WI38 (cell line): ENCODE measurements around the gene ARAP3.

Experiments
- H3K4me3 ChIP-seq: 2 replicates; pipeline ENCODE4 v1.5.1; 2011; ENCODE audit warnings: low read depth, mild to moderate bottlenecking, control low read depth, low read length
- CTCF ChIP-seq: IDR thresholded peaks from 2 replicates; pipeline ENCODE4 v1.5.1; 2012; ENCODE audit warnings: low read depth, mild to moderate bottlenecking, control low read depth, low read length

Gene ARAP3

GRCh38 chr5:141618804-141619554, 63.1 kb downstream of the ARAP3 start, which contains the start of gene DIAPH1:
Gene DIAPH1, minus strand, starts transcription at chr5:141619000. Its CDS starts 86 bp downstream, at chr5:141618914.
- H3K4me3 ChIP-seq: peak within 1 kb of the TSS; percentile 72
- peak; percentile 96 for TF ChIP-seq CTCF

- no peak for TF ChIP-seq CTCF
- H3K4me3 ChIP-seq: peak overlapping the region; percentile 72
These were observed 63.8 kb downstream of the ARAP3 start for GRCh38 chr5:141618030-141618803.

GRCh38 chr5:141617682-141618029, 64.4 kb downstream of the ARAP3 start:
- peak overlapping the region; percentile 72 for H3K4me3 ChIP-seq
- TF ChIP-seq CTCF: no peak

GRCh38 chr5:141617128-141617527, 64.9 kb downstream of the ARAP3 start:
- no peak overlapping the region; the same call in 1 of the 2 replicates for H3K4me3 ChIP-seq
- no peak for TF ChIP-seq CTCF

- no peak for TF ChIP-seq CTCF
- H3K4me3 ChIP-seq: no peak overlapping the region
These were observed 65.9 kb downstream of the ARAP3 start for GRCh38 chr5:141615991-141616720.

DNA sequence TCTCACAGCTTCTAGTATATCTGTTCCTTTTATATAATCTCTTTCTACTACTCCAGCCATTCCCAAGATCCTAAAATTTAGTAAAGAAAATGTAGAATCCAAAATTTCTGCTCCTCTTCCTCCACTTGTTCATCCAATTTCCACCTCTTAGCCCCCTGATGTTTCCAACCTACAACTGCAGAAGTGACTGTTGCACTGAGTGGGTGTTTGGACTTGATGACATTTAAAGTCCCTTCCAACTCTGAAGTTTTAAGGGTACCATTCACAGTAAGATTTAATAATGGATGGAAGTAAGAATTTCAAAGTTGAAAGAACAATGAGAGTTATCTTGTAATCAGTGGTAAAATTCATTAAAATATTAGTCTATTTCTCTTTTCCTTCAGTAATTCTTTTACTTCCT, 68.7 kb downstream of the ARAP3 start:
- no peak for TF ChIP-seq CTCF
- no peak overlapping the region for H3K4me3 ChIP-seq
